Ishikawa (cell line): ENCODE data around the gene NR5A2.

Experiments used
- CEBPB ChIP-seq: IDR thresholded peaks from 2 replicates; pipeline ENCODE4 v1.6.1; 2012
- CREB1 ChIP-seq: IDR thresholded peaks from 2 replicates; pipeline ENCODE4 v1.6.1; 2012; ENCODE audit warnings: low read depth
- EP300 ChIP-seq: IDR thresholded peaks from 2 replicates; pipeline ENCODE4 v1.6.1; 2012; ENCODE audit warnings: borderline replicate concordance
- FOXM1 ChIP-seq: IDR thresholded peaks from 2 replicates; pipeline ENCODE4 v1.6.1; 2012; ENCODE audit warnings: low read depth, borderline replicate concordance
- RAD21 ChIP-seq: IDR thresholded peaks from 2 replicates; pipeline ENCODE4 v1.6.1; 2012; ENCODE audit warnings: low read depth
- REST ChIP-seq: IDR thresholded peaks from 2 replicates; pipeline ENCODE4 v1.6.1; 2012; ENCODE audit warnings: low read depth, mild to moderate bottlenecking
- TAF1 ChIP-seq: IDR thresholded peaks from 2 replicates; pipeline ENCODE4 v1.6.1; 2012; ENCODE audit warnings: low read depth, mild to moderate bottlenecking
- TCF12 ChIP-seq: IDR thresholded peaks from 2 replicates; pipeline ENCODE4 v1.6.1; 2012; ENCODE audit warnings: low read depth
- USF1 ChIP-seq: IDR thresholded peaks from 2 replicates; pipeline ENCODE4 v1.6.1; 2012
- YY1 ChIP-seq: IDR thresholded peaks from 2 replicates; pipeline ENCODE4 v1.6.1; 2012; ENCODE audit warnings: low read depth
- ZBTB7A ChIP-seq: IDR thresholded peaks from 2 replicates; pipeline ENCODE4 v1.6.1; 2012; ENCODE audit warnings: low read depth
- TF ChIP-seq, protein P1 (sequence below): IDR thresholded peaks from 2 replicates; pipeline ENCODE4 v1.6.1; 2012

GRCh38 chr1:200048244-200048643 lies 20.7 kb downstream of the NR5A2 start:
- TF ChIP-seq REST, result no peak
- TF ChIP-seq CREB1, result no peak
- no peak for TF ChIP-seq EP300
- TF ChIP-seq FOXM1, result no peak
- TF ChIP-seq YY1, result no peak
- TF ChIP-seq, protein P1, sequence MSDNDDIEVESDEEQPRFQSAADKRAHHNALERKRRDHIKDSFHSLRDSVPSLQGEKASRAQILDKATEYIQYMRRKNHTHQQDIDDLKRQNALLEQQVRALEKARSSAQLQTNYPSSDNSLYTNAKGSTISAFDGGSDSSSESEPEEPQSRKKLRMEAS, result no peak
- TF ChIP-seq TCF12, result no peak
- no peak for TF ChIP-seq RAD21
- no peak for TF ChIP-seq USF1
- no peak for TF ChIP-seq TAF1
- TF ChIP-seq CEBPB, result no peak
- TF ChIP-seq ZBTB7A, result no peak
